GM10248 (cell line): ENCODE measurements around the gene MRPL50.

ENCODE experiments used
- CTCF ChIA-PET: fragments of 300-600 bp; sonication (Branson Sonifier 250); formaldehyde crosslinking; extraction: SDS; loops from one replicate; lab custom pipeline; 2021; ENCODE audit warnings: antibody characterized with exemption; lab: Yijun Ruan, JAX
- POLR2A ChIA-PET: fragments of 350-650 bp; sonication (Branson Sonifier 250); formaldehyde crosslinking; extraction: SDS; loops from one replicate; lab custom pipeline; 2020; ENCODE audit warnings: antibody characterized with exemption; lab: Yijun Ruan, JAX
- DNase-seq: peaks from one replicate; pipeline ENCODE4 v3.0.0; 2012; ENCODE audit errors: extremely low spot score
- CTCF ChIP-seq: IDR thresholded peaks from 2 replicates; pipeline ENCODE4 v1.5.1; 2012; ENCODE audit warnings: mild to moderate bottlenecking, low read depth; ENCODE audit errors: extremely low read depth, missing control alignments, control extremely low read depth

The MRPL50 gene

GRCh38 chr9:101383361-101383760 is 15.1 kb downstream of the MRPL50 start:
- no peak for TF ChIP-seq CTCF
- ChIA-PET POLR2A (no interaction called here), CTCF (interaction anchor here (5.5 kb wide), 1 partner anchor 12 kb away, joined by 38 read pairs; no protein-coding TSS in a partner anchor)
- no peak for DNase-seq

- no peak for TF ChIP-seq CTCF
- DNase-seq = no peak
- ChIA-PET CTCF (interaction anchor here (0.7 to 5.5 kb wide), 2 partner anchors 11 to 751 kb away, joined by 3 to 38 read pairs; no protein-coding TSS in a partner anchor), POLR2A (no interaction called here)
These were observed 16.5 kb downstream of the MRPL50 start for GRCh38 chr9:101381833-101382342.

GRCh38 chr9:101381118-101381517 is 17.3 kb downstream of the MRPL50 start:
- ChIA-PET POLR2A (no interaction called here), CTCF (interaction anchor here (1.3 to 5.5 kb wide), 2 partner anchors 8 to 10 kb away, joined by 5 to 38 read pairs; no protein-coding TSS in a partner anchor)
- TF ChIP-seq CTCF = no peak
- DNase-seq = no peak

GRCh38 chr9:101380295-101380694 is 18.1 kb downstream of the MRPL50 start:
- DNase-seq = no peak
- ChIA-PET CTCF (interaction anchor here (1.1 to 5.5 kb wide), 3 partner anchors 8 to 14 kb away, joined by 3 to 38 read pairs (median 5); no protein-coding TSS in a partner anchor), POLR2A (no interaction called here)
- no peak for TF ChIP-seq CTCF

- CTCF ChIA-PET = interaction anchor here (1.7 kb wide), 1 partner anchor 12 kb away, joined by 7 read pairs; no protein-coding TSS in a partner anchor
- POLR2A ChIA-PET = no interaction called here
- TF ChIP-seq CTCF = no peak
- DNase-seq = no peak
These were observed 22.1 kb downstream of the MRPL50 start for GRCh38 chr9:101376111-101376848.

GRCh38 chr9:101375546-101375945 is 22.9 kb downstream of the MRPL50 start:
- CTCF ChIA-PET = no interaction called here
- no peak for DNase-seq
- POLR2A ChIA-PET = no interaction called here
- TF ChIP-seq CTCF = no peak
